Prostate gland (tissue), 2 donors: ENCODE results near the gene HOXA1. TPM values are rescaled to one million over a fixed set of nuclear protein-coding genes. Genes with fewer than 3 reads are reported as not detected.
A peak's percentile ranks its signal among the peaks of the same experiment; 100 is the strongest.

Experiments
- DNase-seq: peaks from one replicate; pipeline ENCODE4 v3.0.0-alpha.2; 2019; ENCODE audit warnings: low spot score
- H3K27ac ChIP-seq, 2 donors: fragments of 200-600 bp; sonication (generic); 2 replicates each; pipeline ENCODE4 v1.5.1; 2017 to 2019
- H3K27me3 ChIP-seq: fragments of 200-600 bp; sonication (generic); replicated peaks from 2 replicates; pipeline ENCODE4 v1.5.1; 2019; ENCODE audit not compliant: insufficient read depth
- H3K36me3 ChIP-seq, 2 donors: fragments of 200-600 bp; sonication (generic); 1 replicate in 1 of 2; 2 replicates in 1 of 2; pipeline versions ENCODE4 v1.5.1 to v1.8.1; 2017 to 2019
- H3K4me1 ChIP-seq: fragments of 200-600 bp; sonication (generic); replicated peaks from 2 replicates; pipeline ENCODE4 v1.5.1; 2019
- H3K4me3 ChIP-seq, 2 donors: fragments of 200-600 bp; sonication (generic); 2 replicates each; pipeline ENCODE4 v1.5.1; 2017 to 2019
- H3K9me3 ChIP-seq: fragments of 200-600 bp; sonication (generic); 2 replicates; pipeline ENCODE4 v1.5.1; 2017
- CTCF ChIP-seq, 4 experiments: fragments of 200-600 bp in 2 of 4; fragments of 450-650 bp in 2 of 4; sonication (generic) in 2 of 4; IDR thresholded peaks; 1 replicate in 3 of 4; 2 replicates in 1 of 4; pipeline ENCODE4 v1.5.1; 2016 to 2019; ENCODE audit warnings: antibody characterized with exemption in 4 of 4, mild to moderate bottlenecking in 2 of 4, moderate library complexity in 2 of 4
- POLR2A ChIP-seq: fragments of 450-650 bp; IDR thresholded peaks from one replicate; pipeline ENCODE4 v1.6.1; 2016; ENCODE audit warnings: antibody characterized with exemption, mild to moderate bottlenecking
- POLR2AphosphoS5 ChIP-seq: sonication (generic); formaldehyde crosslinking; IDR thresholded peaks from one replicate; pipeline ENCODE4 v1.6.1; 2017; ENCODE audit warnings: antibody characterized with exemption
- WGBS: methylation state at CpG from one replicate; pipeline ENCODE4 v1.1.5; 2018; 5-methylcytosine and 5-hydroxymethylcytosine counted together
- intact Hi-C: fragments of 100-400 bp; cut with DNase I; formaldehyde crosslinking; loops from one replicate; pipeline ENCODE4 v1.14.2; 2022
- total RNA-seq, 2 donors: library from RNA; depleted of rRNA; stranded (reverse); fragments of >200 nt; gene quantifications; one replicate each; pipeline ENCODE4 v1.1.0, GENCODE V29; 2016

HOXA1 gene
- total RNA-seq, 2 donors from 2014 or later: 2.1 TPM; not detected in 1

- WGBS: 69% methylated on average over 12 of the region's 12 CpGs
- H3K4me3 ChIP-seq: peak overlapping the region; percentile 62 to 74
- H3K27me3 ChIP-seq: no peaks in the 10 kb centered on the region
- no peaks in the 10 kb centered on the region for H3K9me3 ChIP-seq
- intact Hi-C loops: loop anchor here (5.0 kb wide), 1 partner anchor 269 kb away; the partner anchor contains the start of gene SKAP2
- TF ChIP-seq POLR2A: no peak
- TF ChIP-seq POLR2AphosphoS5: no peak
- TF ChIP-seq CTCF (IDR thresholded peaks at IDR 0.05): no peak
- H3K27ac ChIP-seq: peak overlapping the region; percentile 71 to 82
- H3K36me3 ChIP-seq: no peaks in the 10 kb centered on the region
- no peak for DNase-seq
- H3K4me1 ChIP-seq: peaks cover 6% of the 10 kb centered on the region
Observed at GRCh38 chr7:27131390-27131819, 35.6 kb upstream of the HOXA1 start.

GRCh38 chr7:27130540-27131389, 35.0 kb upstream of the HOXA1 start, which contains the start of gene HOXA4:
Gene HOXA4 (minus strand): TSS chr7:27130757. CDS start chr7:27130733, 24 bp downstream.
- no peaks in the 10 kb centered on the region for H3K36me3 ChIP-seq
- H3K4me3 ChIP-seq: peak within 1 kb of the TSS; percentile 62 to 74
- TF ChIP-seq POLR2AphosphoS5 (peak; percentile 90), CTCF (IDR thresholded peaks at IDR 0.05) (peak in 1 of 4 experiments; percentile 7), POLR2A (peak; percentile 76)
- intact Hi-C loops: loop anchor here (5.0 kb wide), 1 partner anchor 268 kb away; the partner anchor contains the start of gene SKAP2
- peak; percentile 94 for DNase-seq
- H3K4me1 ChIP-seq: peaks cover 6% of the 10 kb centered on the region
- H3K9me3 ChIP-seq: no peaks in the 10 kb centered on the region
- 10% methylated on average over 45 of the region's 67 CpGs for WGBS
- no peaks in the 10 kb centered on the region for H3K27me3 ChIP-seq
- peak within 1 kb of the TSS; percentile 71 to 82 for H3K27ac ChIP-seq

GRCh38 chr7:27129729-27130539, 34.1 kb upstream of the HOXA1 start:
- Histone ChIP-seq H3K27ac (peak overlapping the region; percentile 64 to 82), H3K36me3 (no peaks in the 10 kb centered on the region), H3K9me3 (no peaks in the 10 kb centered on the region), H3K27me3 (no peaks in the 10 kb centered on the region), H3K4me1 (peaks cover 6% of the 10 kb centered on the region), H3K4me3 (peak overlapping the region; percentile 62 to 74)
- TF ChIP-seq POLR2A (no peak), CTCF (IDR thresholded peaks at IDR 0.05) (peak in 1 of 4 experiments; percentile 54), POLR2AphosphoS5 (no peak)
- no peak for DNase-seq
- intact Hi-C loops: loop anchor here (5.0 kb wide), 1 partner anchor 268 kb away; the partner anchor contains the start of gene SKAP2
- 9% methylated on average over 59 of the region's 72 CpGs for WGBS

- Histone ChIP-seq H3K4me1 (peaks cover 6% of the 10 kb centered on the region), H3K27me3 (no peaks in the 10 kb centered on the region), H3K36me3 (no peaks in the 10 kb centered on the region), H3K4me3 (peak overlapping the region in 1 of 2 donors; percentile 74), H3K27ac (no peak overlapping the region), H3K9me3 (no peaks in the 10 kb centered on the region)
- no peak for DNase-seq
- intact Hi-C loops: no loop called here
- WGBS: 87% methylated on average over 28 of the region's 28 CpGs
- TF ChIP-seq CTCF (IDR thresholded peaks at IDR 0.05) (no peak), POLR2AphosphoS5 (no peak), POLR2A (no peak)
Observed at GRCh38 chr7:27128776-27129728, 33.3 kb upstream of the HOXA1 start.
